NK-92 (cell line): Measurements from ENCODE around the gene WTAP.
"Not testable (repeated sequence)": the region's sequence is repeated elsewhere in the genome, so short reads cannot be mapped to it uniquely, and the experiment has no call there.

ENCODE experiments used
- DNase-seq: peaks from one replicate; lab custom pipeline; 2025; ENCODE audit not compliant: unreplicated experiment; lab: John Stamatoyannopoulos, UW

Gene WTAP

GRCh38 chr6:159727717-159728445, 575 bp downstream of the WTAP start:
- no peak for DNase-seq

DNA sequence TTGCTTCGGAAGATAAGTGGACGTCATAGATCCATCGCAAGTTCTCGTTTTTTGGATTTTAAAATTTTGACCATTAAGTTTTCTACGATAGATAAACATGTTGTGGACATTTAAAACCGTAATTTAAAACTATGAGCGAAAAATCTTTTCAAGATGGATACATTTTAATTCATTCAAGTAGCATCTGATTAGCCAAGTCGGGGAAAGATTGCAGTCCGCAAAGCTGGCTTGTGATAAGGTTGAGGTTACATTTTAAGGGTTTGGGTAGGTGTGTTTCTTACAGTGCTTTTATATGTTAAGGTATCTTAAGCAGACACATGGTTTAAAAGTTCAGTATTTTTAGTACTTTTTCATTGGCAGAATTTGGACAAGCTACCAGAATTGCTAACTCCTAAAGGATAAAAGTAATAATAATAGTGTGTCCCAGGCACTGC, 1.2 kb downstream of the WTAP start:
- DNase-seq: no peak

- DNase-seq: no peak
Measured at GRCh38 chr6:159729598-159730331, 2.5 kb downstream of the WTAP start.

GRCh38 chr6:159730332-159730676, 3.0 kb downstream of the WTAP start:
- no peak for DNase-seq

GRCh38 chr6:159732550-159732949, 5.2 kb downstream of the WTAP start:
- DNase-seq: not testable (repeated sequence)

DNA sequence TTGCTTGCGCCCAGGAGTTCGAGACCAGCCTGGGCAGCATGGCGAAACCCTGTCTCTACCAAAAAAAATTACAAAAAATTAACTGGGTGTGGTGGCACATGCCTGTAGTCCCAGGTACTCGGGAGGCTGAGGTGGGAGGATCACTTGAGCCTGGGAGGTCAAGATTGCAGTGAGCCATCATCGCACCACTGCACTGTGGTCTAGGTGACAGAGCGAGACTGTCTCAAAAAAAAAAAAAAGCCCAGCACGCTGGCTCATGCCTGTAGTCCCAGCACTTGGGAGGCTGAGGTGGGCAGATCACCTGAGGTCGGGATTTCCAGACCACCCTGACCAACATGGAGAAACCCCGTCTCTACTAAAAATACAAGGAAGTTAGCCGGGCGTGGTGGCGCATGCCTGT, 6.1 kb downstream of the WTAP start:
- not testable (repeated sequence) for DNase-seq

DNA sequence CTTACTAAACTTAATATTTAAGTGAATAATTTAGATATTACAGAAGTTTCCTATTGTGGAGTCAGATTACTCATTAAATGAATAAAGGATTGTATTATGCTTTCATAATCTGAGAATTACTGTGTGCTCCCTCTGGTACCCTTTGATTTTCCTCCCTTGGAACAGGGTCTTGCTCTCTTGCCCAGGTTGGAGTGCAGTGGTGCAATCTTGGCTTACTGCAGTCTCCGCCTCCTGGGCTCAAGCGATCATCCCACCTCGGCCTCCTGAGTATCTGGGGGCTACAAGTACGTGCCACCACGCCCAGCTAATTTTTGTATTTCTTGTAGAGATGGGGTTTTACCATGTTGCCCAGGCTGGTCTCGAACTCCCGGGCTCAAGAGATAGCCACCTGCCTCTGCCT, 9.6 kb downstream of the WTAP start:
- no peak for DNase-seq

- DNase-seq: no peak
Measured at GRCh38 chr6:159739341-159739740, 12.0 kb downstream of the WTAP start.

DNA sequence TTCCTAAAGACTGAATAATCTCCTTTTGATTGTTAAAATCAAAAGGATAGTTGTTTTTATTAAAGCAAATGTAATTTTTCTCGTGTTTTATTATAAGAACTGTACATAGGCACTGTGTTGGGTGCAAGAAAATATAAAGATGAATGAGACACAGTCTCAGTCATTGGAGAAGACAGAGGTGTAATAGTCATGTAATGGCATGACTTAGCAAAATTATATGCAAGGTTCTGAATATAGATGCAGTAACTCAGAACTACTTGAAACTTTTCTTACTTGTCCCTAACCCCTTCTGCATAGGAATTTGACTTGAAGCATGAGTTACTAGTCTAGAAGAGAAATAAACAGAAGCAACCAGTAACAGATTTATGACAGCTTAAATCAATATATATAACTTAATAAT, 14.9 kb downstream of the WTAP start:
- no peak for DNase-seq

GRCh38 chr6:159745081-159745480, 17.8 kb downstream of the WTAP start:
- no peak for DNase-seq

GRCh38 chr6:159746759-159747158, 19.5 kb downstream of the WTAP start:
- DNase-seq: no peak

- not testable (repeated sequence) for DNase-seq
Measured at GRCh38 chr6:159748127-159748526, 20.8 kb downstream of the WTAP start.

DNA sequence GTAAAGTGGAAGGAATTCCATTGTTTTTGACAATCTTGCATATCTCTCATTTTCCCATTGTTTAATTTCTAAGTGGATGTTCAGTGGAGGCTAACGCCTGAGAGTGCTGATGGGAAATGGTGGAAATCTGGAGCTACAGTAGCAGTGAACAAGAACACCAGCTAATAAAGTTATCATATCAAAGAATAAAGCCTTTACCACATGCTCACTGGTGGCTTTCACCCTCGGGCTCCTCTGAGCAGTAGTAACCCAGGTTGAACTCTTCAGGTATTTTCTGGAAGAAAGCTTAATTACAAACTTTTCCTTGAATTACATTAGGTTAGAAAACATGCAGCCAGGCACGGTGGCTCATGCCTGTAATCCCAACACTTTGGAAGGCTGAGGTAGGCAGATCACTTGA, 24.1 kb downstream of the WTAP start:
- DNase-seq: no peak

DNA sequence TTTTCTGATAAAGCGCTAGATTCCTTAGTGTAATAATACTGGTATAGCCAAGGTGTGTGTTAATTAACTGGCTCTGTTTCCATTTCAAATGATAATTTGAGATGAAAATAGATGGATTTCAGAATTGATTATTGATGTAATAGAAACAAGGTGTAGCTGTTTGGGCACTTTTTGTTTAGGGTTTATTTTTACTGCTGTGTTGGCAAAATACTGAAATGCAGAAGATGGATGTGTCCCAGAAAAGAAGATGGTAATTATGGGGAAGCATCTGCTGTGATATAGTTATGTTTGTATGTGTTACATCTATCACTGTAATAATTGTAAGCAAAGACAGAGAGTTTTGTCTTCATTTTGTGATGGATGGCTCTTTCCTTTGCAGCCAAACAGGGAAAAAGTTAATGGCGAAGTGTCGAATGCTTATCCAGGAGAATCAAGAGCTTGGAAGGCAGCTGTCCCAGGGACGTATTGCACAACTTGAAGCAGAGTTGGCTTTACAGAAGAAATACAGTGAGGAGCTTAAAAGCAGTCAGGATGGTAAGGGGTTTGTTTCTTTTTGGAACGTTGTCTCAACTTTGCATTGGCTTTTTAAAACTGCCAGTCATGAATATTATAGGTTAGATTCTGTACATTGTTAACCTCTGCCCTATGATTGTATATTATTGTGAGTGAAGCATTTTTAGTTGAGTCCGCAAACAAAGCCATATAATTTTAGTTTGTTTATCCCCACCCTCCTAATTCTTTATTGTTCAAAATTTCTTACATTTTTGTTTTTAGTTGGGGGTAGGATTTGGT, 26.0 kb downstream of the WTAP start:
- DNase-seq: no peak

DNA sequence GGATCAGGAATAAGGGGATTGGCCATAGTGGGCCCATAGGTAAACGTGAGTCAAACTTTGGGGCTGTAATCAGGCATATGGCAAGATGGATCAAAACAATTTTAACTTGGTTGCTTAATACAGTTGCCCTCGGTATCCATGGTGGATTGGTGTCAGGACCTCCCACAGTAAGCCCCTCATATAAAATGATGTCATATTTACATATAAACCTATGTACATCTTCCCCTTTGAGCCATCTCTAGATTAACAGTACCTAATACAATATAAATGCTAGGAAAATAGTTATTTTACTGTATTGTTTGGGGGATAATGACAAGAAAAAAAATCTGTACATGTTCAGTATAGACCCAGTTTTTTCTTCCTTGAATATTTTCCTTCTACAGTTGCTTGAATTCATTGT, 27.1 kb downstream of the WTAP start:
- no peak for DNase-seq

GRCh38 chr6:159754959-159755914, 27.9 kb downstream of the WTAP start:
- DNase-seq: no peak

- DNase-seq: no peak
Measured at GRCh38 chr6:159756508-159756907, 29.2 kb downstream of the WTAP start.

GRCh38 chr6:159758031-159759001, 31.0 kb downstream of the WTAP start:
- no peak for DNase-seq

- no peak for DNase-seq
Measured at GRCh38 chr6:159759645-159760044, 32.3 kb downstream of the WTAP start.
